Right lobe of liver (tissue), 4 donors: ENCODE data around the gene CELA2A.
"Not testable (repeated sequence)": the region's sequence is repeated elsewhere in the genome, so short reads cannot be mapped to it uniquely, and the experiment has no call there.

Source experiments
- CTCF ChIP-seq, 4 donors: fragments of 200-600 bp in 3 of 4; fragments of 450-650 bp in 1 of 4; IDR thresholded peaks; one replicate each; pipeline versions ENCODE4 v1.5.1 to v1.8.0; 2016 to 2022; ENCODE audit warnings: antibody characterized with exemption in 4 of 4, mild to moderate bottlenecking in 2 of 4
- POLR2A ChIP-seq: fragments of 450-650 bp; IDR thresholded peaks from one replicate; pipeline ENCODE4 v1.6.1; 2017; ENCODE audit warnings: antibody characterized with exemption, mild to moderate bottlenecking
- donor health status: DM: no; HTN: no; CAD: no.
- donor health status: DM: no; HTN: no; CAD: no.
- donor health status: DM: no; HTN: yes; CAD: no.

GRCh38 chr1:15458388-15458787 is 1.9 kb downstream of the CELA2A start:
- not testable (repeated sequence) for TF ChIP-seq CTCF (IDR thresholded peaks at IDR 0.05); POLR2A
